Upper lobe of left lung (tissue), 4 donors: ENCODE results near the gene SOX11.

Experiments
- POLR2AphosphoS5 ChIP-seq, 2 donors: sonication (generic); formaldehyde crosslinking; IDR thresholded peaks; one replicate each; pipeline ENCODE4 v1.5.1; 2017; ENCODE audit warnings: antibody characterized with exemption in 2 of 2
- TF ChIP-seq, protein P1 (sequence below), 6 experiments: fragments of 450-650 bp in 4 of 6; fragments of 200-600 bp in 2 of 6; sonication (generic) in 2 of 6; IDR thresholded peaks; one replicate each; pipeline ENCODE4 v1.5.1; 2016 to 2019; ENCODE audit warnings: antibody characterized with exemption in 6 of 6

DNA sequence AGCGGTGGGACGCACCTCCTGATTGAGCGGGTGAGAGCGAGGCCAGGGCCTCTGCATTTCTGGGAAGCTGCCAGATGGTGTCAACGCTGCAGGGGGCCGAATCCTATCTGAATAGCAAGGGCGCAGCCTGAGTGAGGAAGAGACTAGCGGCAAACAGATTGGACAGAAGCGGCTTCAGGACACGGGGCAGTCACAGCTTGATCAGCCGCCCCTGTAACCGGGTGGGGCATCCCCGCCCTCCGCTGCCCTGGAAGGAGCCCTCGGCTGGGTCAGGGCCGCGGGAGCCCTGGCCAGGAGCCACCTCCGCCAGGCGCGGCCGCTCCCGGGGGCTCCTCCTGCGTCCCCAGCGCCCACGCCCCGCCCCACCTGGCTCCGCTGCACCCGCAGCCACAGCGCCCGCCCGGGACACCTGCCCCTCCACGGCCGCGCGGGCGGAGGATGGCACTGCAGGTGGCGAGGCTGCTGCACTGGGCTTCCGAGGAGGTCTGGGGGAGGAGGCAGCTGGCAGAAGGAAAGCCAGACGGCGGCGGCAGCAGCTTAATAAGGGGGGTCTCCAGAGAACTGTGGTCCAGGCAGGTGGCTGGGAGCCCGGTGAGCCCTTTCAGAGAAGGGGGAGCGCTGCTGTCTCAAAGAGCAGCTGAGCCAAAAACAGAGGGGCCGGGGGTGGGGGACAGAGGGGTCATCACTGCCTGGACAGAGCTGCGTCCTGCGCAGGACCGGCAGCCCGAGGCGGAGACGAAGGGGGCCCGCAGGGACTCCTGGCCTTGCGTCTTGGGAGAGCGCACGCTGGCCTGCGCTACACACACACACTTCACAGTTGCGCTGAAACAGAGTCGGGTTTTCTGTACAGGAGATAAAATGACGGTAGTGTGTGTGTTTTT, 18.8 kb upstream of the SOX11 start:
- no peak for TF ChIP-seq POLR2AphosphoS5 (IDR thresholded peaks at IDR 0.05)
- TF ChIP-seq, protein P1, sequence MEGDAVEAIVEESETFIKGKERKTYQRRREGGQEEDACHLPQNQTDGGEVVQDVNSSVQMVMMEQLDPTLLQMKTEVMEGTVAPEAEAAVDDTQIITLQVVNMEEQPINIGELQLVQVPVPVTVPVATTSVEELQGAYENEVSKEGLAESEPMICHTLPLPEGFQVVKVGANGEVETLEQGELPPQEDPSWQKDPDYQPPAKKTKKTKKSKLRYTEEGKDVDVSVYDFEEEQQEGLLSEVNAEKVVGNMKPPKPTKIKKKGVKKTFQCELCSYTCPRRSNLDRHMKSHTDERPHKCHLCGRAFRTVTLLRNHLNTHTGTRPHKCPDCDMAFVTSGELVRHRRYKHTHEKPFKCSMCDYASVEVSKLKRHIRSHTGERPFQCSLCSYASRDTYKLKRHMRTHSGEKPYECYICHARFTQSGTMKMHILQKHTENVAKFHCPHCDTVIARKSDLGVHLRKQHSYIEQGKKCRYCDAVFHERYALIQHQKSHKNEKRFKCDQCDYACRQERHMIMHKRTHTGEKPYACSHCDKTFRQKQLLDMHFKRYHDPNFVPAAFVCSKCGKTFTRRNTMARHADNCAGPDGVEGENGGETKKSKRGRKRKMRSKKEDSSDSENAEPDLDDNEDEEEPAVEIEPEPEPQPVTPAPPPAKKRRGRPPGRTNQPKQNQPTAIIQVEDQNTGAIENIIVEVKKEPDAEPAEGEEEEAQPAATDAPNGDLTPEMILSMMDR (IDR thresholded peaks at IDR 0.05), result no peak
